H1 (cell line): ENCODE measurements around the gene RESP18. TPM values are rescaled to one million over a fixed set of nuclear protein-coding genes. Genes with fewer than 3 reads are reported as not detected.
"Not testable (repeated sequence)": the region's sequence is repeated elsewhere in the genome, so short reads cannot be mapped to it uniquely, and the experiment has no call there.

Experiments used
- CTCF ChIA-PET: fragments of 300-600 bp; sonication (Branson Sonifier 250); formaldehyde crosslinking; loops from one replicate; lab custom pipeline; 2021; ENCODE audit not compliant: partially characterized antibody; lab: Charles Lee
- POLR2A ChIA-PET: fragments of 300-600 bp; sonication (Branson Sonifier 250); formaldehyde crosslinking; loops from one replicate; lab custom pipeline; 2021; ENCODE audit warnings: inconsistent platforms; ENCODE audit not compliant: partially characterized antibody; lab: Charles Lee
- DNase-seq, 2 experiments: peaks; one replicate each; pipeline versions ENCODE4 v3.0.0 to v3.0.0-alpha.2; 2010 to 2022; ENCODE audit warnings: low spot score in 2 of 2, low read depth in 1 of 2, mixed read lengths in 1 of 2
- FAIRE-seq: peaks from 2 replicates; lab custom pipeline; 2011; peaks lifted over from hg19 to GRCh38; lab: Jason Lieb, UNC
- H2AFZ ChIP-seq: 2 replicates; pipeline ENCODE4 v1.8.1; 2012; ENCODE audit warnings: low read length, inconsistent platforms
- H2AK5ac ChIP-seq: 2 replicates; pipeline ENCODE4 v1.6.1; 2013; ENCODE audit warnings: low read depth, low read length
- H2BK120ac ChIP-seq: replicated peaks from 2 replicates; pipeline ENCODE3; 2013; ENCODE audit warnings: low read depth, low read length, inconsistent platforms
- H2BK12ac ChIP-seq: 2 replicates; pipeline ENCODE4 v1.6.1; 2013; ENCODE audit warnings: low read depth, low read length
- H2BK15ac ChIP-seq: 2 replicates; pipeline ENCODE4 v1.6.1; 2013; ENCODE audit warnings: low read length
- H2BK20ac ChIP-seq: 2 replicates; pipeline ENCODE4 v1.6.1; 2013; ENCODE audit warnings: low read length
- H2BK5ac ChIP-seq: 2 replicates; pipeline ENCODE4 v1.6.1; 2013; ENCODE audit warnings: low read depth, low read length
- H3K14ac ChIP-seq: 2 replicates; pipeline ENCODE4 v1.6.1; 2013; ENCODE audit warnings: inconsistent platforms; ENCODE audit not compliant: insufficient read length
- H3K18ac ChIP-seq: 2 replicates; pipeline ENCODE4 v1.6.1; 2013; ENCODE audit warnings: low read length; ENCODE audit errors: extremely low read depth
- H3K23ac ChIP-seq: 2 replicates; pipeline ENCODE4 v1.6.1; 2013; ENCODE audit warnings: inconsistent platforms; ENCODE audit not compliant: insufficient read length
- H3K23me2 ChIP-seq: 2 replicates; pipeline ENCODE4 v1.6.1; 2013; ENCODE audit warnings: low read depth, low read length
- H3K27ac ChIP-seq: 2 replicates; pipeline ENCODE4 v1.6.1; 2011; ENCODE audit warnings: low read depth, low read length, inconsistent platforms
- H3K27me3 ChIP-seq, 4 experiments: replicated peaks in 1 of 4; 1 replicate in 1 of 4; 2 replicates in 3 of 4; pipeline versions ENCODE4 v1.6.1 to v1.8.1; 2011 to 2013; ENCODE audit warnings: low read length in 3 of 4, mild to moderate bottlenecking in 3 of 4, inconsistent platforms in 2 of 4, mixed read lengths in 2 of 4, moderate library complexity in 1 of 4; ENCODE audit not compliant: control insufficient read depth in 3 of 4, insufficient read depth in 3 of 4; ENCODE audit errors: extremely low read depth in 1 of 4
- H3K36me3 ChIP-seq, 4 experiments: 2 replicates each; pipeline versions ENCODE4 v1.6.1 to v1.8.1; 2011 to 2013; ENCODE audit warnings: mild to moderate bottlenecking in 4 of 4, low read length in 3 of 4, moderate library complexity in 2 of 4, control low read depth in 1 of 4, inconsistent platforms in 1 of 4; ENCODE audit not compliant: insufficient read depth in 4 of 4, control insufficient read depth in 2 of 4
- H3K4ac ChIP-seq: replicated peaks from 2 replicates; pipeline ENCODE3; 2013; ENCODE audit warnings: low read length, low read depth, mixed read lengths, inconsistent platforms; ENCODE audit not compliant: insufficient read length
- H3K4me1 ChIP-seq, 4 experiments: replicated peaks in 1 of 4; 1 replicate in 1 of 4; 2 replicates in 3 of 4; pipeline versions ENCODE4 v1.6.1 to v1.8.1; 2011 to 2013; ENCODE audit warnings: low read length in 3 of 4, inconsistent platforms in 2 of 4, mixed read lengths in 1 of 4; ENCODE audit not compliant: insufficient read depth in 4 of 4, control insufficient read depth in 3 of 4
- H3K4me2 ChIP-seq, 2 experiments: 2 replicates each; pipeline versions ENCODE4 v1.6.1 to v1.8.1; 2011 to 2013; ENCODE audit warnings: low read depth in 2 of 2, low read length in 2 of 2, control low read depth in 1 of 2, inconsistent platforms in 1 of 2, mild to moderate bottlenecking in 1 of 2; ENCODE audit not compliant: insufficient read depth in 1 of 2
- H3K4me3 ChIP-seq, 4 experiments: fragments of 200-600, 300-600 bp in 1 of 4; sonication (generic), shearing (Covaris generic), sonication (Bioruptor Twin) in 1 of 4; 2 replicates each; pipeline versions ENCODE4 v1.5.1 to v1.8.1; 2011 to 2016; ENCODE audit warnings: low read length in 4 of 4, low read depth in 3 of 4, control low read depth in 2 of 4, inconsistent platforms in 2 of 4, mild to moderate bottlenecking in 2 of 4, mixed read lengths in 1 of 4, moderate library complexity in 1 of 4; ENCODE audit not compliant: insufficient read depth in 2 of 4; ENCODE audit errors: extremely low read depth in 1 of 4
- H3K56ac ChIP-seq: replicated peaks from 2 replicates; pipeline ENCODE3; 2013; ENCODE audit warnings: low read depth, mild to moderate bottlenecking, mixed read lengths, low read length, inconsistent platforms; ENCODE audit not compliant: insufficient read length
- H3K79me1 ChIP-seq: 2 replicates; pipeline ENCODE4 v1.6.1; 2013; ENCODE audit warnings: low read depth, low read length, control low read depth
- H3K79me2 ChIP-seq, 2 experiments: 2 replicates each; pipeline versions ENCODE4 v1.6.1 to v1.8.1; 2012 to 2013; ENCODE audit warnings: low read length in 2 of 2, mild to moderate bottlenecking in 2 of 2, inconsistent platforms in 1 of 2; ENCODE audit not compliant: insufficient read depth in 2 of 2, control insufficient read depth in 1 of 2
- H3K9ac ChIP-seq, 4 experiments: replicated peaks in 1 of 4; 1 replicate in 1 of 4; 2 replicates in 3 of 4; pipeline versions ENCODE4 v1.6.1 to v1.8.1; 2011 to 2013; ENCODE audit warnings: low read depth in 3 of 4, low read length in 3 of 4, control low read depth in 2 of 4, mild to moderate bottlenecking in 2 of 4, moderate library complexity in 2 of 4, inconsistent platforms in 1 of 4; ENCODE audit errors: extremely low read depth in 1 of 4
- H3K9me3 ChIP-seq, 2 experiments: 2 replicates each; pipeline versions ENCODE4 v1.6.1 to v1.8.1; 2012 to 2013; ENCODE audit warnings: mild to moderate bottlenecking in 2 of 2, moderate library complexity in 2 of 2, control low read depth in 1 of 2, inconsistent platforms in 1 of 2, low read depth in 1 of 2, low read length in 1 of 2, mixed read lengths in 1 of 2; ENCODE audit not compliant: insufficient read depth in 2 of 2
- H4K20me1 ChIP-seq, 2 experiments: replicated peaks in 1 of 2; 2 replicates each; pipeline versions ENCODE3 to v1.8.1; 2011 to 2013; ENCODE audit warnings: inconsistent platforms in 2 of 2, low read length in 2 of 2, mild to moderate bottlenecking in 1 of 2; ENCODE audit not compliant: insufficient read depth in 2 of 2, control insufficient read depth in 1 of 2
- H4K5ac ChIP-seq: 2 replicates; pipeline ENCODE4 v1.6.1; 2013; ENCODE audit warnings: low read length, low read depth, mixed read lengths, inconsistent platforms; ENCODE audit not compliant: insufficient read length
- H4K8ac ChIP-seq: 2 replicates; pipeline ENCODE4 v1.8.0; 2013; ENCODE audit warnings: mild to moderate bottlenecking, moderate library complexity, low read length, inconsistent platforms; ENCODE audit not compliant: insufficient read depth; ENCODE audit errors: extremely low read depth
- H4K91ac ChIP-seq: replicated peaks from 2 replicates; pipeline ENCODE3; 2013; ENCODE audit warnings: low read length, mixed read lengths, inconsistent platforms; ENCODE audit not compliant: insufficient read length
- CBX8 ChIP-seq: fragments of 300-800, 300-1000 bp; sonication (generic); IDR thresholded peaks from 2 replicates; pipeline ENCODE4 v1.7.1; 2016; ENCODE audit warnings: low read depth, low read length, borderline replicate concordance
- CTCF ChIP-seq, 3 experiments: IDR thresholded peaks; 1 replicate in 2 of 3; 2 replicates in 1 of 3; pipeline versions ENCODE4 v1.5.1 to v1.6.1; 2011; ENCODE audit warnings: low read length in 3 of 3, mild to moderate bottlenecking in 3 of 3, inconsistent platforms in 2 of 3, low read depth in 1 of 3, moderate library complexity in 1 of 3; ENCODE audit not compliant: insufficient read depth in 1 of 3; ENCODE audit errors: control extremely low read depth in 1 of 3
- PHF8 ChIP-seq: fragments of 200-600 bp; sonication (generic); conservative IDR thresholded peaks from 2 replicates; pipeline ENCODE4 v1.7.1; 2012; ENCODE audit warnings: low read depth, mild to moderate bottlenecking, inconsistent platforms, low read length, moderate library complexity
- SIN3A ChIP-seq, 2 experiments: IDR thresholded peaks in 1 of 2; conservative IDR thresholded peaks in 1 of 2; 2 replicates each; pipeline ENCODE4 v1.6.1; 2011 to 2012; ENCODE audit warnings: low read length in 2 of 2, improper control_type of control experiment in 1 of 2, low read depth in 1 of 2, mild to moderate bottlenecking in 1 of 2
- SIRT6 ChIP-seq: IDR thresholded peaks from one replicate; pipeline ENCODE4 v1.7.1; 2012; ENCODE audit warnings: low read length, inconsistent platforms
- TBP ChIP-seq: IDR thresholded peaks from 2 replicates; pipeline ENCODE4 v1.6.1; 2011; ENCODE audit warnings: low read depth, low read length, improper control_type of control experiment
- WGBS, 2 experiments: shearing (Covaris generic) in 1 of 2; methylation state at CpG; one replicate each; pipeline versions ENCODE4 v1.1.6 to v1.1.7; 2013 to 2015; ENCODE audit warnings: low lambda C conversion rate in 2 of 2, mixed read lengths in 2 of 2, inconsistent platforms in 1 of 2, low coverage in 1 of 2, missing lambda C conversion rate in 1 of 2; ENCODE audit not compliant: insufficient replicate concordance in 2 of 2, insufficient coverage in 1 of 2, insufficient read length in 1 of 2; ENCODE audit errors: extremely low coverage in 1 of 2, missing lambda C conversion rate in 1 of 2; 5-methylcytosine and 5-hydroxymethylcytosine counted together
- polyA plus RNA-seq, 7 experiments: library from polyadenylated mRNA; depleted of rRNA in 3 of 7; stranded (reverse) in 5 of 7; unstranded in 2 of 7; fragments of >200 nt in 5 of 7; fragments of 200-250 nt in 2 of 7; gene quantifications; 1 replicate in 5 of 7; 2 replicates in 1 of 7; 4 replicates in 1 of 7; pipeline versions ENCODE4 v1.2.1 to v1.2.3, GENCODE V29; 2011 to 2013; ENCODE audit warnings: missing spikeins in 2 of 7, mixed read lengths in 2 of 7
- total RNA-seq: library from RNA; stranded (reverse); fragmentation: NEBNext Ultra II Directional; extraction: Animal tissue kit (Norgen Biotek cat#: 25700); gene quantifications from 2 replicates; pipeline ENCODE4 v1.2.1, GENCODE V29; 2021

Gene RESP18
- total and polyA plus RNA-seq, 2 of the 8 experiments (the other 6 are each of a cell fraction or from before 2014, with no cell fraction given), result not detected

GRCh38 chr2:219314804-219315468, 17.6 kb downstream of the RESP18 start (continued):
- TF ChIP-seq CTCF (IDR thresholded peaks at IDR 0.05; ENCODE audit: control extremely low read depth in 1 of 3, insufficient read depth in 1 of 3, low read depth in 1 of 3, low read length in 3 of 3) (no peak), PHF8 (no peak), TBP (no peak), SIN3A (conservative IDR thresholded peaks at IDR 0.05 in 1 of 2, IDR thresholded peaks at IDR 0.05 in 1 of 2; ENCODE audit: low read depth in 1 of 2, low read length in 2 of 2) (no peak), CBX8 (no peak), SIRT6 (no peak)

- H3K9me3 ChIP-seq, H3K18ac ChIP-seq, H2BK15ac ChIP-seq, H4K5ac ChIP-seq, H4K8ac ChIP-seq, H2BK120ac ChIP-seq, H4K91ac ChIP-seq, H3K27ac ChIP-seq, H3K56ac ChIP-seq, H2BK5ac ChIP-seq, FAIRE-seq, H3K4me1 ChIP-seq, H2BK12ac ChIP-seq, H2AFZ ChIP-seq, H3K79me1 ChIP-seq, H4K20me1 ChIP-seq, H3K9ac ChIP-seq, H3K79me2 ChIP-seq, H3K23ac ChIP-seq, H3K4me2 ChIP-seq, H3K4ac ChIP-seq, DNase-seq, H3K4me3 ChIP-seq, H3K36me3 ChIP-seq, H3K14ac ChIP-seq, H2AK5ac ChIP-seq, H2BK20ac ChIP-seq, H3K27me3 ChIP-seq: not testable (repeated sequence)
- WGBS, 2 experiments, result 93% methylated on average over 20 of the region's 49 CpGs; no CpG with 5 or more reads in 1 of the 2 experiments
- ChIA-PET CTCF (interaction anchor here (0.7 to 4.3 kb wide), 10 partner anchors 12 to 283 kb away, joined by 3 to 17 read pairs (median 4); no protein-coding TSS in a partner anchor), POLR2A (interaction anchor here (0.6 to 2.1 kb wide), 5 partner anchors 10 to 107 kb away, joined by 3 to 6 read pairs (median 3); partner anchors contain the start of genes TUBA4A, TUBA4B and ZFAND2B)
- peaks cover 11% of the 10 kb centered on the region; the same call in 1 of the 2 replicates for H3K23me2 ChIP-seq
Observed at GRCh38 chr2:219312683-219313263, 19.8 kb downstream of the RESP18 start.
